ENCODE data around the gene TMEM121.

The TMEM121 gene

DNA sequence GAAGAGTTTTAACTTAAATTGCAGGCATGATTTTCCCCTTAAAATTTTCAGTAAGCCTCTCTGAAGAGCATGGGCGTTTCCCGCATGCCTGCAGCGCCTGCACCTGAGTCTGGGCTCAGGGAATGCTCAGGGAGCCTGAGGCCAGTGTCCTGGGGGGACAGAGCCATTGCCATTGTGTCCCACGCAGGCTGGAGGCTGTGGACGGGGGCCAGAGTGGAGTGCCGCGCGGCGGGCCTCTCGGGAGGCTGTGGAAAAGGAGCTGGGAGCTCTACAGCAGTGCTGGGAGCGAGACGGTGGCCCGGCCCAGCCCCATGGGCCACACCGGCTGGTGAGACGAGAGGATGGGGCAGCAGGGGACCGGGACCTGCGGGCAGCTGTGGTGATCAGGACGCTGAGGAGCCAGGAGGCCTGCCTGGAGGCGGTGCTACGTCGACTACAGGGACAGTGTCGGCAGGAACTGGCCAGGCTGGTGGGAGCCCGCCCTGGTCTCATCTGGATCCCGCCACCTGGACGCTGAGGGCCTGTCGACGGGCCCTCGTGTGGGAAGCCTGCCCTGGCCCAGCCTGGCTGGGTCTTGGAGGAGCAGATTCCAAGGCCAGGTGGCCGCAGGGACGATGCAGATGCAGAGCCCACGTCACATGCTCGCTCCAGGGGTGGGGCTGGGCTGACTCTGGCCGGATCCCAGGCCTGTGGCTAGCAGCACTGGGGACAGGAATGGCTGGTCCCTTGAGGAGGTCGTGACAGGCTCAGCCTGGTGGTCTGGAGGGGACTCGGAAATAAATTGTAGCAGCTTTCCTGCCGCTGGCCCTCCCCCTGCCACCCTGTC, 27.7 kb upstream of the TMEM121 start:
- TF ChIP-seq, protein P1, sequence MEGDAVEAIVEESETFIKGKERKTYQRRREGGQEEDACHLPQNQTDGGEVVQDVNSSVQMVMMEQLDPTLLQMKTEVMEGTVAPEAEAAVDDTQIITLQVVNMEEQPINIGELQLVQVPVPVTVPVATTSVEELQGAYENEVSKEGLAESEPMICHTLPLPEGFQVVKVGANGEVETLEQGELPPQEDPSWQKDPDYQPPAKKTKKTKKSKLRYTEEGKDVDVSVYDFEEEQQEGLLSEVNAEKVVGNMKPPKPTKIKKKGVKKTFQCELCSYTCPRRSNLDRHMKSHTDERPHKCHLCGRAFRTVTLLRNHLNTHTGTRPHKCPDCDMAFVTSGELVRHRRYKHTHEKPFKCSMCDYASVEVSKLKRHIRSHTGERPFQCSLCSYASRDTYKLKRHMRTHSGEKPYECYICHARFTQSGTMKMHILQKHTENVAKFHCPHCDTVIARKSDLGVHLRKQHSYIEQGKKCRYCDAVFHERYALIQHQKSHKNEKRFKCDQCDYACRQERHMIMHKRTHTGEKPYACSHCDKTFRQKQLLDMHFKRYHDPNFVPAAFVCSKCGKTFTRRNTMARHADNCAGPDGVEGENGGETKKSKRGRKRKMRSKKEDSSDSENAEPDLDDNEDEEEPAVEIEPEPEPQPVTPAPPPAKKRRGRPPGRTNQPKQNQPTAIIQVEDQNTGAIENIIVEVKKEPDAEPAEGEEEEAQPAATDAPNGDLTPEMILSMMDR (IDR thresholded peaks at IDR 0.05) = no peak

DNA sequence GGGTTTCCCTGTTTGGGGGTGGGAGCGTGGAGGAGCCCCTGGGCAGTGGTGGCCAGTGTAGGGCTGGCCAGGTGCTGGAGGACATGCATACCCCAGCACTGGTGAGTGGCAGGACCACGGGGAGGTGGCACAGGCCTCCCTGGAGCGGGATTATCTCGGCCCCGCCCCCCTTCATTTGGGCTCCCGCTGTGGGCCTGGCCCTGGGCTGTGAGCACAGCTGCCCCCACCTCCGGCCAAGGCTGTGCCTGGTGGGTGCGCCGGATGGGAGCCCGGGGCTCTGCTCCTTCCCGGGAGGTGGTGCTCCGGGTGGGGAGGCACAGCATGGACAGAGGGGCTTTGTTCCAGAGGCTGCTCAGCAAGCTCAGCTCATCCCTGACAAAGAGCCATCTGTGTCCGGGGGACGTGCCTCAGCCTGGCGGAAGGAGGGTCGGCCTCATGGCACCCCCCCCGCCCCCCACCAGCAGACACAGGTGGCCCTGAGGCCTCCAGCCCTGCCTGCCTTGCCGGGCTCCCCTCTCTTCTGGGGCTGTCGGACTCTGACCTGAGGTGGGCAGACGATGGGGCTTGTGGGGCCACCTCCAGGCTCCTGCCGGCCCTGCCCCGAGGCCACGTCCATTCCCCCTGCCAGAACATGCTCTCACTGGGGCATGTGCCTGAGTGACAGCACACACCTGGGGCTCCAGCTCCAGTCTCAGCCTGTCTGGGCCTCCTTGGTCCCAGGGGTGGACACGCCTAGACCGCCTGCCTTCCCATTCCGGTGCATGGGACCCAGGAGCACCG, 26.9 kb upstream of the TMEM121 start:
- TF ChIP-seq, protein P1 (IDR thresholded peaks at IDR 0.05) = no peak

DNA sequence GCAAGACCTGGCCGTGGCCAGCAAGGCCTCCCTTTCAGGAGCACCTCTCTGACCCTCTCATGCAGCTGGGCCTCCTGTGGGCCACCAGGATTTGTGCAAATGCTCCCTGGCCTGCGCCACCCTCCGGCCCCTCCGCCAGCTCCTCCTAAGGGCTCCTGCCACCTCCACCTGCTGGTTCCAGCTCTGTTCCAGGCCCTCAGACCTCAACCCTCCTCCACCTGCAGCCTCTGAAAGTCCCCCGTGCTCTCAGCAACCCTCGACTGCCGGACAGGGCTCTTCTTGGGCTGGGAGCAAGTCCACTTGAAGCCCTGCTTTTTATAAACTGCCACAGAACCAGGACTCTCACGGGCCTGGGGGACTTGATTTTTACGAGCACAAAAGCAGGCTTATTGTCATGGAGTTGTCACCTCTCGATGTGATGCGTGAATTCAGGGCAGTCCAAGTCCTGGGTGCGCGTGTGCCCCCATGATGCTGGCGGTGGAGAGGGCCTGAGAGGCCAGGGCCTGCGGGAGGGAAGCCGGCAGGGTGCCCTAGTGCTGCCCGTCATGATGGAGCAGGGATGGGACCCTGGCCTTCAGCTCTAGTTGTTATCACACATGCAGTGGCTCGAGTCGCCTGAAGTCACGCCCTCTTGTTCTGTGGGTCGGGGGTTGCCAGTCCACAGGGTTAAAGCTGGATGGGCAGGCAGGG, 26.2 kb upstream of the TMEM121 start:
- TF ChIP-seq, protein P1 (IDR thresholded peaks at IDR 0.05) = no peak

DNA sequence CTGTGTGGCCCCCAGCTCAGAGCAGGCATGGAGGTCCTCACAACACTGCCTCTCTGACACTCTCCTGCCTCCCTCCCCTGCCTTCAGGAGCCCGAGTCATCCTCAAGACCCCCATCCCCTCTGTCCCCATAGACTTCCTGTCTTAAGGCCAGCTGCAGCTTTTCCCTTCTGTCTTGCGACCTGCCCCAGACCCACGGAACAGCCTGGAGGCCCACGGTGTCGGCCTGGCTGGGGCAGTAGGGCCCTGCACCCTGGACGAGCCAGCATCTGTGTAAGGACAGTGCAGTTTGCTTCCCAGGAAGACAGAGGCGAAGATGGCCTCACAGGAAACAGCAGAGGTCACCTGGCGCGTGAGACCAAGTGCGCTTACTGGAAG, 25.7 kb upstream of the TMEM121 start:
- TF ChIP-seq, protein P1 (IDR thresholded peaks at IDR 0.05) = no peak

DNA sequence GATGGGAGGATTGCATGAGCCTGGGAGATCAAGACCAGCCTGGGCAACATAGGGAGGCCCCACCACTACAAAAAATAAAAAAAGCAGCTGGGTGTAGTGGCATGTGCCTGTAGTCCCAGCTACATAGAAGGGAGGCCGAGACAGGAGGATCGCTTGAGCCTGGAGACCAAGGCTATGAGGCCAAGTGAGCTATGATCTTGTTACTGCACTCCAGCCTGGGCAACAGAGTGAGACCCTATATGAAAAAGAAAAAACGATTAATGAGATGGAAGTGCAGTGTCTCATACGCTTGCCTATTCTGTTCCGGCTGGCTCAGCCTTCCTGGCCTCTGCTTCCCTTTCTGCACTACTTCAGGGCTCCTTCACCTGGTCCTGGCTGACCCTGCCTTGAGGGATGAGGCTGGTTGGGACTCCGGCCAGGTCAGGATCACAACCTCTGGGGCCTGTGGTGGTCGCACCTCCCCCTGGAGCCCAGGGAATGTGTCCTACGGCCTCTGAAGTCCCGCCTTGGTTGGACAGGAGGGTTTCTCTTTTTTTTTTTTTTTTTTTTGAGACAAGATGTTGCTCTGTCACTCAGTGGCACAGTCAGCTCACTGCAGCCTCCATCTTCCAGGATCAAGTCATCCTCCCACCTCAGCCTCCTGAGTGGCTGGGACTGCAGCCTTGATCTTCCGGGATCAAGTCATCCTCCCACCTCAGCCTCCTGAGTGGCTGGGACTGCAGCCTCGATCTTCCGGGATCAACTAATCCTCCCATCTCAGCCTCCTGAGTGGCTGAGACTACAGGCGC, 24.7 kb upstream of the TMEM121 start:
- TF ChIP-seq, protein P1 (IDR thresholded peaks at IDR 0.05) = no peak

DNA sequence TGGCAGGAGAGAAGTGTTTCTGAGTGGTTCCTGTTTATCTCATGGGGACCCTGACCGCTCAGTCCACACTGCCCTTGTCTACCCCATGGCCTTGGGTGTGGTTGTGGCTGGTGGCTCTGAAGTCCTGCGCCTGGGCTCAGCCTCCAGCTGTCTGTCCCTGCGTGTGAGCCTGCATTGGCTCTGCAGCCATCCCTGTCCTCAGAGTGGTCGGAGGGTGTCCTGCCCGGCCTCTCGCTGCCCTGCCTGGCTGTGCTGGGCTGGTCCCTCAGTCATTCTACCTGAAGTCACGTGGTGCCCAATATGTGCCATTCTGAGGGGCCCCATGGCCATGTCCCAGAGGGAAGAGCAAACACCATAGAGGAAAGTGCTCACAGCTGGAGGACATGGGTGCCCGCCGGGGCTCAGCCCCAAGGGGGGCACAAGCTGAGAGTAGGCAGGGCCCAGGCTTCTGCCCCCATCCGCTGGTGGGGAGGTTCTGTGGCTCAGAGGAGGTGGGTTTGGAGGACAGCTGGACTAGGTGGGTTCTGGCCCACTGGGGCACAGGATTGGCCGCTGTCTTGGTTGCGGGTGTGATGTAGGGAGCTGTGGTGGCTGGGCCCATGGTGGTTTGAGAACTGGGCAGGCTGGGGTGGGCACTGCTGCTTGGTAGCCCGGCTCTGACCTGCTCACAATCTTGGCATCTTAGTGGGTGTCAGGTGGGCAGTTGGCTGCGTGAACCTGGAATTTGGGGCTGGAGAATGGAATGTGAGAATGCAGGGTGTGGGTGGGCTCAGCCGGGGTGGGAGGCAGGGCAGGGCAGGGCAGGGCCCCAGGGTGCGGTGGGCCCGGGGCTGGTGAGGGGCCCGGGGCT, 23.7 kb upstream of the TMEM121 start:
- TF ChIP-seq, protein P1 (IDR thresholded peaks at IDR 0.05) = no peak

Data from LNCAP (cell line).